GM12865 (cell line): Measurements from ENCODE around the gene PPY.

Source experiments
- DNase-seq: peaks from one replicate; pipeline ENCODE4 v3.0.0; 2010; ENCODE audit warnings: low read depth
- H3K4me3 ChIP-seq: 2 replicates; pipeline ENCODE4 v1.5.1; 2011; ENCODE audit warnings: mild to moderate bottlenecking, low read depth, low read length, control low read depth
- TF ChIP-seq, protein P1 (sequence below): IDR thresholded peaks from 2 replicates; pipeline ENCODE4 v1.5.1; 2011; ENCODE audit warnings: low read length, control low read depth, low read depth, inconsistent platforms; ENCODE audit not compliant: insufficient read depth; ENCODE audit errors: missing control alignments

PPY gene

DNA sequence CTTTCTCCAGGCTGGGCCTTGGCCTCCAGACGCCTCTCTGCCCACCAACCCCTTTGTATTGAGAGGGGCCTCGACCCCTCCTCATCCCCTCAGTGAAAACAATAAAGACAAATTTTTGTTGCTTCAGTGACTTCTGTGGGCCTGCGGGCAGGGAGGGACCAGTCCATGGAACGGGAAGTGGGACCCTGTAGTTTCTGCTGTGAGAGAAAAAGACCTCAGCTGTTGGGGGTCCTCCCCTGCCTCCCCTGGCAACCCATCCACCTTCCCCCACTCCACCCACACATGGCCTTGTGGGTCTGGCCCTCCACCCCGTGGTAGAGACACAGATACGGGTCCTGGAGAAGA is 3.5 kb downstream of the PPY start:
- H3K4me3 ChIP-seq, result no peak overlapping the region
- TF ChIP-seq, protein P1, sequence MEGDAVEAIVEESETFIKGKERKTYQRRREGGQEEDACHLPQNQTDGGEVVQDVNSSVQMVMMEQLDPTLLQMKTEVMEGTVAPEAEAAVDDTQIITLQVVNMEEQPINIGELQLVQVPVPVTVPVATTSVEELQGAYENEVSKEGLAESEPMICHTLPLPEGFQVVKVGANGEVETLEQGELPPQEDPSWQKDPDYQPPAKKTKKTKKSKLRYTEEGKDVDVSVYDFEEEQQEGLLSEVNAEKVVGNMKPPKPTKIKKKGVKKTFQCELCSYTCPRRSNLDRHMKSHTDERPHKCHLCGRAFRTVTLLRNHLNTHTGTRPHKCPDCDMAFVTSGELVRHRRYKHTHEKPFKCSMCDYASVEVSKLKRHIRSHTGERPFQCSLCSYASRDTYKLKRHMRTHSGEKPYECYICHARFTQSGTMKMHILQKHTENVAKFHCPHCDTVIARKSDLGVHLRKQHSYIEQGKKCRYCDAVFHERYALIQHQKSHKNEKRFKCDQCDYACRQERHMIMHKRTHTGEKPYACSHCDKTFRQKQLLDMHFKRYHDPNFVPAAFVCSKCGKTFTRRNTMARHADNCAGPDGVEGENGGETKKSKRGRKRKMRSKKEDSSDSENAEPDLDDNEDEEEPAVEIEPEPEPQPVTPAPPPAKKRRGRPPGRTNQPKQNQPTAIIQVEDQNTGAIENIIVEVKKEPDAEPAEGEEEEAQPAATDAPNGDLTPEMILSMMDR, result no peak
- no peak for DNase-seq

DNA sequence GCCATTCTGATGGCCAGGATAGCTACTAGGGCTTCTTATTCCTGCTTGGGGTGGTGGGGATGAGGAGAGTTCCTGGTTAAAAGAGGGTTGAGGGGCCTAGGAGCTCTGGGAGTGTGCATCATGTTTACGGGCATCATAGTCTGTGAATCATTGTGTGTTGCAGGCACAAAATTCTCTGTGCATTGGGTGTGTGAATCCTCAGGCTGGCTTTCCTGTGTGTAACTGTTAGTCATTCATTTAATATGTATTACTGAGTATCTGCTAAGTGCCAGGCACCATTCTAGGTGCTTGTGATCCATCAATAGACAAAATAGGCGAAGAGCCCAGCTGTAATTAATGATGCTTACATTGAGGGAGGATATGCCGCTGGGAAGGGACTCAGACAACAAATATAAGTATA is 5.8 kb downstream of the PPY start:
- DNase-seq, result no peak
- TF ChIP-seq, protein P1, result no peak
- H3K4me3 ChIP-seq, result no peak overlapping the region

DNA sequence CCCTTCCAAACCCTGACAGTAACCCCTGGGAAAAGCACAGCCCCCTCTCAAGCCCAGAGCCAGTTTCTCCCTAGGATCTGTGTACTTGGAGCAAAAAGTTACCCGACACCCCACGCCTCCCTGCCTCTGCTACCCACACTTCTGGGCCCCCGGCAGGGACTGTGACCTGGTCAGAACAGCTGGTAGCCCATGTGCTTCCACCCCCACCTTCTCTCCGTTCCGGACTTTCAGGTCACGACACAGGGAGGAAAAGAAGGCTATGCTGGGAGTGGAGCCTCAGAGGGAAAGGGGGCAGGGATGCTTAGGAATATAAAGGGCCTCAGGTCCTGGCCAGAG is 6.4 kb downstream of the PPY start:
- DNase-seq, result no peak
- TF ChIP-seq, protein P1, result no peak

DNA sequence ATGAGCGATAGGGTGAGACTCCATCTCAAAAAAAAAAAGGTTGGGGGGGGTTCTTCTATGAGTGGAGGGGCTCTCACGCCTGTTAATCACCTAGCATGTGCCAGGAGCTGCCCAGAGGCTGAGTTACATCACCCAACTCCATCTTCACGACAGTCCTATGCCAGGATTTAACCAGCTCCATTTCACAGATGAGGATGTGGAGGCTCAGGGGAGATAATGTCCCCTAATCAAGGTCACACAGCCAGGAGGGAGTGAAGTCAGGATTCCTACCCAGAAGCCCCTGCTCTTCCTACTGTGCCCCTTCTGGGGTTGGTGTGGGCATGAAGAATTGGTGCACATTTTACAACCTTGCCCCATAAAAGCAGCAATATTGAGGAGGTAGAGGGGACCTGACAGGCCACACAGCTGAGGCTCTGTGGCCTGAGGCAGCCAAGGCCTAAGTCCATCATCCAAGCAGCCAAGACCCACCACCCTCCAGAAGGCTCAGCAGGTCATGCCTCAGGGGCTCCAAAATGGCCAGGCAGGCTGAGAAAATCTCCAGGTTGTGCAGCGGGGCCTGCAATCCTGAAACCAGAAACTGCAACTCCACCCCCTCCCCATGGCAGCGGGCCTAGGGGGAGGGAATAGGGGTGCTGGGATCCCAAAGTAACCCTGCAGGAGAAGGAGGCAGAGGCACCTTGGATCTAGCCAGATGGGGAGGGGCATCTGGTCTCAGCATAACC is 6.9 kb downstream of the PPY start:
- H3K4me3 ChIP-seq, result no peak overlapping the region
- no peak for DNase-seq
- TF ChIP-seq, protein P1, result no peak

More for the DNA sequence above, 6.4 kb downstream of the PPY start:
- no peak overlapping the region for H3K4me3 ChIP-seq

DNA sequence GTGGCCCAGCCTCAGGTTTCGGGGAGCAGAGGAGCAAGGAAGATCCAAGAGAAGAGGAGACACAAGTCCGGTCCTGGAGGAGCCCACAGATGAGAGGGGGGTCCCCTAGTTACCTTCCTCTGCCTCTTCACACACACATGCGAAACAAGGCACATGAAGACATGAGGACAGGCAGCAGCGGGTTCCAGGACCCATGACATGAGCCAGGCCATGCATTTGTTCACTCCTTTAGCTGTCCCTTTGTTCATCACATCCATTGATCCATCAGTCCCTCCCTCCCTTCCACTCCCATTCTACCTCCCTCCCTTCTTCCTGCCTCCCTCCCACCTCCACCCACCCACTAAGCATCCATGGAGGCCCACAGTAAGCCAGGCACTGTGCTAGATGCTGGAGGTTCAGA is 9.4 kb downstream of the PPY start:
- TF ChIP-seq, protein P1, result no peak
- H3K4me3 ChIP-seq, result no peak overlapping the region
- no peak for DNase-seq

DNA sequence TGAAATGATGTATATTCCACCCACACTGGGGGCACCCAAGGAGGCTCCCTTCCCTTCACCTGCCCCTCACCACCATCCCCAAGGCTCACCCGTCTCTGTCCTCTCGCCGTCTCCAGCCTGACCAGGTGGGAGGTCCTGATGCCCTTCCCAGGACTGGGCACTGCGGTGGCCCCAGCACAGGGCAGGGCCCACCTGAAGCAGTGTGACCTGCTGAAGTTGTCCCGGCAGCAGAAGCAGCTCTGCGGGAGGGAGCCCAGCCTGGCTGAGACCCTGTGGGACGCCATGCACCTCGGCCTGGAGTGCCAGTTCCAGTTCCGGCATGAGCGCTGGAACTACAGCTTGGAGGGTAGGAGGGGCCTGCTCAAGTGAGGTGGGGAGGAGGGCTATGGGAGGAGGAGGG is 9.9 kb downstream of the PPY start:
- TF ChIP-seq, protein P1, result no peak

DNA sequence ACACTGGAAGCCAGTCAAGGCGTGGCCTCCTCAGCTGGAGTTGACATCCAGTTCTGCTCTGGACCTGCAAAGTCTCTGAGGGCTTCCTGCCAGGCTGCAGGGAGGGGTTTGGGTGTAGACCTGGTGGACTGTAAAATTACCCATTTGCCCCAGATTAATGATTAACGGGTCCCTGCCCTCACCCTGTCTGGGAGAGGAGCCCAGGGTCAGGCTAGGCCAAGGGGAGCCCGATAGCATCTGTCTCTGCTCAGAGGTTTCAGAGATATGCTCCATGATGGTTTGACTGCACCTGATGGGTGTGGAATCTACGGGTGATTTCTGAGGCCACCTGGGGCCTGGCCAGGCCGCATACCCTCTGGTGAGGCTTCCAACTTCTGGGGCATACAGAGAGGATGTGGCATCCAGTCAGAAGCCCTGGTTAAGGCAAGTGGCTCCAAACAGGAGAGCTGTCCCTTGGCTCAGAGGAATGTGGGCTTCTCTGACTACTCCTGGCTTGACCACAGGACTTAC is 11.2 kb downstream of the PPY start:
- no peak overlapping the region for H3K4me3 ChIP-seq
- TF ChIP-seq, protein P1, result no peak
- DNase-seq, result no peak

More for the DNA sequence above, 9.9 kb downstream of the PPY start:
- no peak overlapping the region for H3K4me3 ChIP-seq
- DNase-seq, result no peak
